IPS-18c (cell line): ENCODE data around the gene TXNL4A.
"Not testable (repeated sequence)": the region's sequence is repeated elsewhere in the genome, so short reads cannot be mapped to it uniquely, and the experiment has no call there.

Source experiments
- H3K4me3 ChIP-seq: 2 replicates; pipeline ENCODE4 v1.7.0; 2013; ENCODE audit warnings: low read depth, mild to moderate bottlenecking, low read length, moderate library complexity; ENCODE audit not compliant: insufficient read depth
- H3K9me3 ChIP-seq: one replicate; pipeline ENCODE4 v1.6.1; 2013; ENCODE audit warnings: mild to moderate bottlenecking, low read length, moderate library complexity; ENCODE audit not compliant: control insufficient read depth, insufficient read depth

The TXNL4A gene

DNA sequence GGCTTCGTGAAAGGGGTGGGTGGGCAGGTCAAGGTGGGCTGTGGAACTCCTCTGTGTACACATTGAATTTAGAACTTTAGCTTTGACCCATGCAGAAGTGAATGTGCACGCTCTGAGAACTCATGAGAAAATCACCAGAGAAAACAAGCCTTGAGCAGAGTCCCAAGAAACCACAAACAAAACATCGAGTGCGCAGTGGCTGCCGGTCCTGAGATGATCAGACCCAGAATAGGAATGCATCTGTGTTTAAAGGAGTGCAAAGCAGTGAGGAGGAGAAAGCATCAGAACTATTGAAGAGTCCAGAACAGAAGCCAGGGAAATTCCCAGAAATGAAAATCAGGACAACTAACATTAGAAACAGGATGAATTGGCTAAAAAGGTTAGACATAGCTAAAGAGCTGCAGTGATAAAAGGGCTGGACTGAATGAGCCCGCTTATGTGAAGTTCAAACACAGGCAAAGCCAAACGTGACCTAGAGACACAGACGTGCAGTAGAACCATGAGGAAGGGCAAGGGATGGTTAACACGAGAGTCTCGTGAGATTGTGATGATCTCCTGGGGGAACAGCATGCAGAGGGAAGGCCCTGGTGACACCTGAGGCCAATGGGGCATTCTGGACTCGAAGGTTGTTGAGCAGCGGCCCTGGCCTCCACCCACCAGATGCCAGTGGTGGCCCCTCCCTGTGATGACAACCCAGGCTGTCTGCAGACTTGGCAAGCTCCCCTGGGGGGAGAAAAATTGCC lies 16.4 kb upstream of the TXNL4A start:
- Histone ChIP-seq H3K4me3 (no peak overlapping the region), H3K9me3 (peaks cover 17% of the 10 kb centered on the region)

DNA sequence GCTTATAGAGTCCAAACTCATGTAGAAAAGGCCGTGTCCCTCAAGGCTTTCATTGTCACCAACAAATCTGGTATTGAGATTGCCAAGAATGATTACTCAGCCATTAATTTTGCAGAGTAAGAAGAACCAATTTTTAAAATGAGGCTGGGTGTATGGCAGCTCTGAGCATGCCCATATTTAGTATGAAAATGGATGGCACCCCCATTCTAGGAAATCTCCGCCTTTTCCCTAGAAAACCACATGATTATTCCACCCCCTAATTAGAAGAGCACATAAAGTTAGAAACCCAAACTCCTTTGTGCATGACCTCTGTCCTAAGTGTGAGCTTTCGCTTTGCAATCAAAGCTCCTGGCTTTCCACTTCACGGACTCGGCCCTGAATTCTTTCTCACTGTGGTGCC lies 14.1 kb upstream of the TXNL4A start:
- peaks cover 12% of the 10 kb centered on the region for H3K9me3 ChIP-seq
- no peak overlapping the region for H3K4me3 ChIP-seq

DNA sequence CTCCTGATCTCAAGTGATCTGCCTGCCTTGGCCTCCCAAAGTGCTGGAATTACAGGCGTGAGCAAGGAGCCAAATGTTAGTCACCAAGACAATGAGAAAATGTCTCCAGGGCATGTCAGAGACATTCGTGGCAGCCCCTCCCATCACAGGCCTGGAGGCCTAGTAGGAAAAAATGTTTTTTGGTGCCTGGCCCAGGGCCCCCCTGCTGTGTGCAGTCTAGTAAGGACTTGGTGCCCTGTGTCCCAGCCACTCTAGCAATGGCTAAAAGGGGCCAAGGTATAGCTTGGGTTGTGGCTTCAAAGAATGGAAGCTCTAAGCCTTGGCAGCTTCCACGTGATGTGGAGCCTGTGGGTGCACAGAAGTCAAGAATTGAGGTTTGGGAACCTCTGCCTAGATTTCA lies 12.5 kb upstream of the TXNL4A start:
- H3K9me3 ChIP-seq, result peaks cover 12% of the 10 kb centered on the region

GRCh38 chr18:79999701-80000100 lies 11.3 kb upstream of the TXNL4A start:
- not testable (repeated sequence) for H3K9me3 ChIP-seq, H3K4me3 ChIP-seq

More for the DNA sequence above, 12.5 kb upstream of the TXNL4A start:
- H3K4me3 ChIP-seq, result no peak overlapping the region

GRCh38 chr18:79991494-79991893 lies 3.1 kb upstream of the TXNL4A start:
- no peaks in the 10 kb centered on the region for H3K9me3 ChIP-seq

GRCh38 chr18:79989195-79989497 lies 783 bp upstream of the TXNL4A start:
- peak overlapping the region; percentile 87 for H3K4me3 ChIP-seq
- no peaks in the 10 kb centered on the region for H3K9me3 ChIP-seq

More at GRCh38 chr18:79991494-79991893, 3.1 kb upstream of the TXNL4A start:
- no peak overlapping the region for H3K4me3 ChIP-seq

GRCh38 chr18:79988071-79988450 lies 302 bp downstream of the TXNL4A start:
- no peaks in the 10 kb centered on the region for H3K9me3 ChIP-seq
- peak overlapping the region; percentile 87 for H3K4me3 ChIP-seq

DNA sequence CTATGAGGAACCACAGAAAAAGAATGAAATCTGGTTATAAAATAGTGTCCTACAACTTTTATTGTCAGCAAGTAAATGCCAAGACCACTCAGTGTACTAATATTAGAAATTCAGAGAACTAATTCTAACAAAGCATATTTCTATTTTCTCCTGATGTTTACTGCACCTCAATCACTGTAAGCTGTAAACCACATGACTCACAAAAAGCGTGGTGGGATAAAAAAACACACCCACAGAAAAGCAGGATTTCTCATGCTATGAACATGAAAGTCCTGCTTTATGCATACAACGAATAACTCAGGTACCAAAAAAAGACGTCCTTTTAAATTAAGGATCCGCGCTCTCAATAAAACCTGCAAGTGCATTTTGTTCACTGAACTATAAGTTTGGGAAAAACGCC lies 797 bp downstream of the TXNL4A start:
- Histone ChIP-seq H3K9me3 (no peaks in the 10 kb centered on the region), H3K4me3 (peak overlapping the region; percentile 87)

DNA sequence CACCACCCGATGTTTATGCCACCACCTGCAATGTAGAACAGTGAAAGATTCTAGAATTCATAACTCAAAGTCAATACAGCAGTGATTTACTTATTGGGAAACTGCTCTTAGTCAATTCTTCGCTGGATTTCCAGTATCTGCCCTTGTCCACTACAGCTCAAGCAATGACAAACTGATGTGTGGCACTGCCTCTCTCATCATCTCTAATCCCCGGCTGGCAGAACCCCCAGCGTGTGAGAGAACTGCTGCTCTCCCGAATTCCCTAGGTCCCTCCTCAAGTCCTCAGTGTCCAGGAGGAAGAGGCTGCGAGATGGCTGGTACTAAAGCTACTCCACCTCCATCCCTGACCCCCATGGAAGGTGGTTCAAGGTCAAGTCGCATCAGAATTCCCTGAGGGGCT lies 1.6 kb downstream of the TXNL4A start:
- H3K4me3 ChIP-seq, result no peak overlapping the region; the same call in 1 of the 2 replicates
- no peaks in the 10 kb centered on the region for H3K9me3 ChIP-seq

GRCh38 chr18:79985172-79985571 lies 3.2 kb downstream of the TXNL4A start:
- Histone ChIP-seq H3K4me3 (no peak overlapping the region), H3K9me3 (no peaks in the 10 kb centered on the region)

- H3K9me3 ChIP-seq, result no peaks in the 10 kb centered on the region
- no peak overlapping the region for H3K4me3 ChIP-seq
These were observed 4.6 kb downstream of the TXNL4A start for GRCh38 chr18:79983793-79984192.

DNA sequence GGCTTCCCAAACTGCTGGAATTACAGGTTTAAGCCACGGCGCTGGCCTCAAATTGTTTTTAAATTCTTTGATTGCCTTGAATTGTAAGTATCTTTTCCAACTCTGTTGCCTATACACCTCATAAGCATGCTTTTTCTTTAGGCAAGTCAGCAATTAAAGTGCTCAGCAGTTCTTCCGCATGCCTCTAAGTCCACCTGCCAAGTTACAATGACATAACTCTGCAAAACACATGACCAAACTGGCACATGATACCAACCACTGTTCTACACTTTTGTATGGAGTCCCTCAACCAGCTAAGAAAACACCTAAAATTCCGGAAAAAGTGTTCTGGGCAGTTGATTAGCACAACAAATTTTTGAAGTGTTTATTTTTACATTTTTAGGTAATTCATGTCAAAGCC lies 5.1 kb downstream of the TXNL4A start:
- no peaks in the 10 kb centered on the region for H3K9me3 ChIP-seq
- H3K4me3 ChIP-seq, result no peak overlapping the region

DNA sequence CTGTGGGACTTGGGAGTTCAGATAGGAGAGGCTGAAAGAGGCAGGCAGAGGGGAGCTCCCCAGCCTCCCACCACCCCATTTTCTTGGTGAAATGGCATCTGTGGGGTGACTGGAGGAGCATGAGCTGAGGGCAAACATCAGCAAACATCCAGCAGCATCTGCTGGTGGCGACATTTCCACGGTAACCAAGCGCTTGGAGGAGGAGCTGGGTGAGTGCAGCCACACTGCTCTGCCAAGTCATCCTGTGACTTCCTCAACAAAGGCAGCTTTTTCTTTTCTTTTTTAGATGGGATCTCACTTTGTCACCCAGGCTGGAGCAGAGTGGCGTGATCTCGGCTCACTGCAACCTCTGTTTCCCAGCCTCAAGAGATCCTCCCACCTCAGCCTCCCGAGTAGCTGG lies 5.6 kb downstream of the TXNL4A start:
- Histone ChIP-seq H3K9me3 (no peaks in the 10 kb centered on the region), H3K4me3 (no peak overlapping the region)

DNA sequence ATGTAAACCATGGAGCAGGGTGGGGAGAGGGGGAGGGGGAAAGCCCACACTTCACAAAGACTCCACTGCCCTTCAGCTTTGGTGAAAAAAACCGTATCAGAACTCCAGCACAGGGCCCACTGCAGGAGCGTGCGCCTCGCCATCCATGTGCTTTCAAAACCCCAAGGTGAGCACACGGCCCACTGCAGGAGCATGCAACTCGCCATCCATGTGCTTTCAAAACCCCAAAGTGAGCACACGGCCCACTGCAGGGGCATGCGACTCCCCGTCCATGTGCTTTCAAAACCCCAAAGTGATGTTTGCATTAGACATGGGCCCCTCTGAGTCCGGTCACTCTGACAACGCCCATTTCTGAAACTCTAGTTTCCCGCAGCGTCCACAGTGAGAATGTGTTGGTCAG lies 7.8 kb downstream of the TXNL4A start:
- no peaks in the 10 kb centered on the region for H3K9me3 ChIP-seq
- no peak overlapping the region for H3K4me3 ChIP-seq

DNA sequence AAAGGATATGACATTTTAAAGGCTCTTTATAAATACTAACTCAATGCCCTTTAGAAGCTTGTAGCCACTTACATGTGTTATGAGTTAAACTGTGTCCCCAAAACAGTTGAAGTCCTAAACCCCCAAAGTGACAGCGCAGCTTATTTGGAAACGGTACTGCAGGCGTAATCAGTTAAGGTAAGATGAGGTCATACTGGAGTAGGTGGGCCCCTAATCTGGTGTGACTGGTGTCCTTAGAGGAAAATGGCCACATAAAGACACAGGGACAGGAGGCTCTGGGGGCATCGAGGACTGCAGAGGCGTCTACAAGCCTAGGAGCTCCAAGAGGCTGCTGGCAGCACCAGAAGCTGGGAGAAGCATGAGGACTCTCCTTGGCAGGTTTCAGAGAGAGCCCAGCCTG lies 8.5 kb downstream of the TXNL4A start:
- Histone ChIP-seq H3K9me3 (no peaks in the 10 kb centered on the region), H3K4me3 (no peak overlapping the region)

DNA sequence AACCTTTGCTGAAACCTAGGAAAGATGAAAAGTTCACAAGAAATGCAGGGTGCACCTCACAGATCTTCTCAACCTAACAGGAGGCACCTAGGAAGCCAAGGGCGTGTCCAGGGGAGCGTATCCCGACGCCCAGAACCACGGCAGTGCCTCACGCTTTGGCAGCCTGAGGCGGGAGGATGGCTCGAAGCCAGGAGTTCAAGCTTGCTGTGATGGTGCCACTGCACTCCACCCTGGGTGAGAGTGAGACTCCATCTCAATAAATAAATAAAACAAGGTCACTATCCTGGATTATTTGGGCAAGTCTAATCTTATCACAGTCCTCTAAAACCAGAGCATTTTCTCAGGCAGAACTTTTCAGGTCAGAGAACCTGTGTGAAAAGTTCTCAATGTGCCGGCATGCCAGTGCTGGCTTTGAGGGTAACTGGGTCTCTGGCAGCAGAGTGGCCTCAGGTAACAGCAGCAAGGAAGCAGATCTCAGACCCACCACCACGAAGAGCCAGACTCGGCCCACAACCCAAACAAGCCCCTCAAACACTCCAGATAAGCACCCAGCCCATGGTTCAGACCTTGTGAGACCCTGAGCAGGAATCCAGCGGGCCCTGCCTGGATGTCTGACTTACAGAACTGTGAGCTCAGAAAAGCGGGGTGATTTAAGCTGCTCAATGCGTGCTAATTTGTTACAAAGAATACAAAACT lies 12.2 kb downstream of the TXNL4A start:
- Histone ChIP-seq H3K4me3 (no peak overlapping the region), H3K9me3 (peaks cover 4% of the 10 kb centered on the region)

GRCh38 chr18:79975043-79975442 lies 13.3 kb downstream of the TXNL4A start:
- H3K9me3 ChIP-seq, result peaks cover 4% of the 10 kb centered on the region
- no peak overlapping the region for H3K4me3 ChIP-seq

GRCh38 chr18:79974025-79974654 lies 14.2 kb downstream of the TXNL4A start:
- Histone ChIP-seq H3K4me3 (no peak overlapping the region), H3K9me3 (peaks cover 4% of the 10 kb centered on the region)
